BJ (cell line): ENCODE data around the gene CUZD1. TPM values are rescaled to one million over a fixed set of nuclear protein-coding genes. Genes with fewer than 3 reads are reported as not detected.
"Not testable (repeated sequence)": the region's sequence is repeated elsewhere in the genome, so short reads cannot be mapped to it uniquely, and the experiment has no call there.

Experiments used
- CTCF ChIA-PET: fragments of 350-600 bp; formaldehyde crosslinking; extraction: SDS; loops from one replicate; lab custom pipeline; 2021; ENCODE audit warnings: antibody characterized with exemption, inconsistent platforms; lab: Yijun Ruan, JAX
- POLR2A ChIA-PET: fragments of 300-600 bp; sonication (Branson Sonifier 250); formaldehyde crosslinking; extraction: SDS; loops from one replicate; lab custom pipeline; 2021; ENCODE audit warnings: antibody characterized with exemption; lab: Charles Lee
- DNase-seq: peaks from one replicate; pipeline ENCODE4 v3.0.0-alpha.2; 2011; ENCODE audit warnings: low read depth
- H3K27me3 ChIP-seq: 2 replicates; pipeline ENCODE4 v1.6.0; 2011; ENCODE audit warnings: low read length; ENCODE audit not compliant: control insufficient read depth, insufficient read depth
- H3K36me3 ChIP-seq: 2 replicates; pipeline ENCODE4 v1.5.1; 2011; ENCODE audit warnings: low read length; ENCODE audit not compliant: control insufficient read depth, insufficient read depth
- H3K4me3 ChIP-seq: 2 replicates; pipeline ENCODE4 v1.5.1; 2011; ENCODE audit warnings: low read depth, mild to moderate bottlenecking, control low read depth, low read length
- CTCF ChIP-seq: IDR thresholded peaks from 2 replicates; pipeline ENCODE4 v1.5.1; 2011; ENCODE audit warnings: low read depth, mild to moderate bottlenecking, control low read depth, inconsistent platforms, low read length, moderate library complexity; ENCODE audit not compliant: insufficient read depth
- polyA plus RNA-seq: library from polyadenylated mRNA; depleted of rRNA; stranded (reverse); fragments of >200 nt; gene quantifications from 2 replicates; pipeline ENCODE4 v1.2.3, GENCODE V29; 2011

The CUZD1 gene
- polyA plus RNA-seq, 1 experiment: 0.64 TPM

GRCh38 chr10:122875843-122876466, 30.3 kb upstream of the CUZD1 start:
- ChIA-PET CTCF (interaction anchor here (0.6 kb wide), 1 partner anchor 441 kb away, joined by 3 read pairs; no protein-coding TSS in a partner anchor), POLR2A (interaction anchor here (0.8 kb wide), 1 partner anchor 9 kb away, joined by 3 read pairs; no protein-coding TSS in a partner anchor)
- Histone ChIP-seq H3K27me3 (no peaks in the 10 kb centered on the region), H3K36me3 (no peaks in the 10 kb centered on the region), H3K4me3 (no peak overlapping the region)
- no peak for DNase-seq
- no peak for TF ChIP-seq CTCF

GRCh38 chr10:122871947-122872346, 26.3 kb upstream of the CUZD1 start:
- H3K36me3 ChIP-seq, H3K4me3 ChIP-seq, CTCF ChIA-PET, POLR2A ChIA-PET, DNase-seq, H3K27me3 ChIP-seq: not testable (repeated sequence)

GRCh38 chr10:122868768-122869167, 23.1 kb upstream of the CUZD1 start:
- H3K4me3 ChIP-seq, CTCF ChIA-PET, POLR2A ChIA-PET, H3K27me3 ChIP-seq, DNase-seq, H3K36me3 ChIP-seq: not testable (repeated sequence)

- H3K4me3 ChIP-seq, CTCF ChIA-PET, H3K27me3 ChIP-seq, H3K36me3 ChIP-seq, DNase-seq: not testable (repeated sequence)
- POLR2A ChIA-PET: interaction anchor here (1.0 kb wide), 1 partner anchor 10 kb away, joined by 3 read pairs; no protein-coding TSS in a partner anchor
Measured at GRCh38 chr10:122866757-122867482, 21.3 kb upstream of the CUZD1 start.

GRCh38 chr10:122864901-122865300, 19.2 kb upstream of the CUZD1 start:
- Histone ChIP-seq H3K4me3 (no peak overlapping the region), H3K27me3 (no peaks in the 10 kb centered on the region), H3K36me3 (no peaks in the 10 kb centered on the region)
- no peak for DNase-seq
- TF ChIP-seq CTCF: no peak
- ChIA-PET CTCF (interaction anchor here (1.2 to 1.4 kb wide), 3 partner anchors 10 to 116 kb away, joined by 3 to 4 read pairs (median 4); no protein-coding TSS in a partner anchor), POLR2A (no interaction called here)

GRCh38 chr10:122864194-122864592, 18.5 kb upstream of the CUZD1 start:
- no peaks in the 10 kb centered on the region for H3K27me3 ChIP-seq
- no peak for TF ChIP-seq CTCF
- CTCF ChIA-PET: interaction anchor here (1.2 to 2.2 kb wide), 3 partner anchors 11 to 117 kb away, joined by 4 to 8 read pairs (median 4); no protein-coding TSS in a partner anchor
- DNase-seq: no peak
- no peak overlapping the region for H3K4me3 ChIP-seq
- no peaks in the 10 kb centered on the region for H3K36me3 ChIP-seq
- POLR2A ChIA-PET: no interaction called here
